Gastrocnemius medialis (tissue), 4 donors: ENCODE measurements around the gene ZNF396. TPM values are rescaled to one million over a fixed set of nuclear protein-coding genes. Genes with fewer than 3 reads are reported as not detected.

ENCODE experiments used
- ATAC-seq, 2 donors: fragments of 150-250 bp; one replicate each; pipeline ENCODE4 v1.9.1; 2016
- DNase-seq, 2 donors: peaks; one replicate each; pipeline ENCODE4 v3.0.0-alpha.2; 2019
- H3K27ac ChIP-seq, 4 donors: fragments of 200-600 bp; sonication (generic); 1 replicate in 1 of 4; 2 replicates in 3 of 4; pipeline ENCODE4 v1.5.1; 2016 to 2018; ENCODE audit warnings: mild to moderate bottlenecking in 2 of 4, moderate library complexity in 1 of 4
- H3K27me3 ChIP-seq, 3 donors: fragments of 200-600 bp; sonication (generic) in 2 of 3; 1 replicate in 1 of 3; 2 replicates in 2 of 3; pipeline versions ENCODE4 v1.5.1 to v1.6.0; 2016 to 2019; ENCODE audit warnings: mild to moderate bottlenecking in 1 of 3, moderate library complexity in 1 of 3
- H3K36me3 ChIP-seq, 2 donors: fragments of 200-600 bp; sonication (generic) in 1 of 2; one replicate each; pipeline ENCODE4 v1.5.1; 2017 to 2018
- H3K4me1 ChIP-seq, 2 donors: fragments of 200-600 bp; sonication (generic) in 1 of 2; one replicate each; pipeline ENCODE4 v1.5.1; 2016 to 2017; ENCODE audit warnings: mild to moderate bottlenecking in 2 of 2
- H3K4me3 ChIP-seq, 4 donors: fragments of 200-600 bp; sonication (generic) in 3 of 4; 1 replicate in 1 of 4; 2 replicates in 3 of 4; pipeline ENCODE4 v1.5.1; 2016 to 2019; ENCODE audit warnings: mild to moderate bottlenecking in 2 of 4
- H3K9me3 ChIP-seq, 3 donors: fragments of 200-600 bp; sonication (generic) in 2 of 3; 1 replicate in 1 of 3; 2 replicates in 2 of 3; pipeline ENCODE4 v1.5.1; 2016 to 2019
- POLR2A ChIP-seq, 2 donors: fragments of 450-650 bp; IDR thresholded peaks; one replicate each; pipeline ENCODE4 v1.6.1; 2017; ENCODE audit warnings: antibody characterized with exemption in 2 of 2, mild to moderate bottlenecking in 2 of 2, moderate library complexity in 2 of 2
- in situ Hi-C, 4 donors: fragments of 200-750 bp; cut with MboI; loops; one replicate each; pipeline versions ENCODE4 v1.15.0 to v1.8.0; 2017; ENCODE audit warnings: low sequenced_read_pairs in 4 of 4
- intact Hi-C: fragments of 100-400 bp; cut with DNase I; formaldehyde crosslinking; loops from one replicate; pipeline ENCODE4 v1.15.1; 2023; ENCODE audit warnings: low total_unique reads
- total RNA-seq, 4 donors: library from RNA; depleted of rRNA; stranded (reverse); fragments of >200 nt; gene quantifications; one replicate each; pipeline versions ENCODE4 v1.1.0 to v1.2.3, GENCODE V29; 2016
- TF ChIP-seq, protein P1 (sequence below), 5 experiments: fragments of 450-650 bp in 3 of 5; fragments of 200-600 bp in 2 of 5; sonication (generic) in 2 of 5; IDR thresholded peaks in 4 of 5; conservative IDR thresholded peaks in 1 of 5; 1 replicate in 4 of 5; 2 replicates in 1 of 5; pipeline ENCODE4 v1.5.1; 2016 to 2019; ENCODE audit warnings: antibody characterized with exemption in 5 of 5, mild to moderate bottlenecking in 3 of 5, moderate library complexity in 3 of 5

ZNF396 gene
- total RNA-seq, 4 donors from 2014 or later = 0.29 to 0.92 (median 0.63) TPM

DNA sequence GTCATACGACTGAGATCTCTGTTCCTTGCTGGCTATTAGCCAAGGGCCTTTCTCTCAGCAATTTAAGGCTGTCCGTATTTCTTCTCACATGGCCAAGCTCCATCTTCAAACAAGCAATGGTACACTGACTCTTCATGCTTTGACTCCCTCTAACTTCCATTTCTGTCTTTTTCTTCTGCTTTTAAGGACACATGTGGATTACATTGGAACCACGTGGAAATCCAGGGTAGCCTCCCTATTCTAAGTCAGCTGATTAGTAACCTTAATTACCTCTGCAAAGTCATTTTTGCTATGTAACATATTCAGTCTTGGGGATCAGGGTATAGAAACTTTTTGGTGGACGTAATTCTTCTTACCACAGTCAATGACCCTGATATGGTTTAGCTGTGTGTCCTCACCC lies 41.5 kb upstream of the ZNF396 start:
- in situ Hi-C loops (loop anchor here in 3 of 4 donors (25.0 kb wide), 2 partner anchors 244 to 544 kb away; partner anchors contain the start of gene RMP24 (in 3 of the 3)), intact Hi-C loops (no loop called here)
- no peaks in the 10 kb centered on the region for H3K36me3 ChIP-seq
- ATAC-seq (no peak), DNase-seq (no peak)
- no peaks in the 10 kb centered on the region for H3K27me3 ChIP-seq
- TF ChIP-seq POLR2A (IDR thresholded peaks at IDR 0.05) = no peak
- TF ChIP-seq, protein P1, sequence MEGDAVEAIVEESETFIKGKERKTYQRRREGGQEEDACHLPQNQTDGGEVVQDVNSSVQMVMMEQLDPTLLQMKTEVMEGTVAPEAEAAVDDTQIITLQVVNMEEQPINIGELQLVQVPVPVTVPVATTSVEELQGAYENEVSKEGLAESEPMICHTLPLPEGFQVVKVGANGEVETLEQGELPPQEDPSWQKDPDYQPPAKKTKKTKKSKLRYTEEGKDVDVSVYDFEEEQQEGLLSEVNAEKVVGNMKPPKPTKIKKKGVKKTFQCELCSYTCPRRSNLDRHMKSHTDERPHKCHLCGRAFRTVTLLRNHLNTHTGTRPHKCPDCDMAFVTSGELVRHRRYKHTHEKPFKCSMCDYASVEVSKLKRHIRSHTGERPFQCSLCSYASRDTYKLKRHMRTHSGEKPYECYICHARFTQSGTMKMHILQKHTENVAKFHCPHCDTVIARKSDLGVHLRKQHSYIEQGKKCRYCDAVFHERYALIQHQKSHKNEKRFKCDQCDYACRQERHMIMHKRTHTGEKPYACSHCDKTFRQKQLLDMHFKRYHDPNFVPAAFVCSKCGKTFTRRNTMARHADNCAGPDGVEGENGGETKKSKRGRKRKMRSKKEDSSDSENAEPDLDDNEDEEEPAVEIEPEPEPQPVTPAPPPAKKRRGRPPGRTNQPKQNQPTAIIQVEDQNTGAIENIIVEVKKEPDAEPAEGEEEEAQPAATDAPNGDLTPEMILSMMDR (IDR thresholded peaks at IDR 0.05 in 4 of 5, conservative IDR thresholded peaks at IDR 0.05 in 1 of 5) = no peak
- H3K9me3 ChIP-seq = no peaks in the 10 kb centered on the region
- no peaks in the 10 kb centered on the region for H3K4me1 ChIP-seq
- H3K27ac ChIP-seq = no peak overlapping the region
- no peak overlapping the region for H3K4me3 ChIP-seq

DNA sequence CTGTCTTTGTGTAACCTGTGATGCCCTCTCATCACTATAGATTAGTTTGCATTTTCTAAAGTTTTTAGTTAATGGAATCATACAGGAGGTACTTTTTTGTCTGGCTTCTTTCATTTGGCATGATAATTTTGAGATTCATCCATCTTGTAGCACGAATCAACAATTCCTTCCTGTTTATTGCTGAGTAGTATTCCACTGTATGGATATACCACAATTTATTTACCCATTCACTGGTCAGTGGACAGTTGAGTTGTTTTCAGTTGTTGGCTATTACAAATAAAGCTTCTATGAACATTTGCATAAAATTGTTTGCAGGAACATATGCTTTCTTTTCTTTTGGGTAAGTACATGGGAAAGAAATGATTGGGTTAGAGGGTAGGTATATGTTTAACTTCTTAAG lies 40.1 kb upstream of the ZNF396 start:
- intact Hi-C loops (no loop called here), in situ Hi-C loops (loop anchor here in 3 of 4 donors (25.0 kb wide), 2 partner anchors 245 to 545 kb away; partner anchors contain the start of gene RMP24 (in 3 of the 3))
- TF ChIP-seq POLR2A (IDR thresholded peaks at IDR 0.05) = no peak
- TF ChIP-seq, protein P1 (IDR thresholded peaks at IDR 0.05 in 4 of 5, conservative IDR thresholded peaks at IDR 0.05 in 1 of 5) = no peak
- H3K9me3 ChIP-seq = no peaks in the 10 kb centered on the region
- no peak for DNase-seq
- no peak for ATAC-seq
- H3K36me3 ChIP-seq = no peaks in the 10 kb centered on the region
- H3K4me3 ChIP-seq = no peak overlapping the region
- no peaks in the 10 kb centered on the region for H3K27me3 ChIP-seq
- H3K27ac ChIP-seq = no peak overlapping the region
- H3K4me1 ChIP-seq = no peaks in the 10 kb centered on the region

DNA sequence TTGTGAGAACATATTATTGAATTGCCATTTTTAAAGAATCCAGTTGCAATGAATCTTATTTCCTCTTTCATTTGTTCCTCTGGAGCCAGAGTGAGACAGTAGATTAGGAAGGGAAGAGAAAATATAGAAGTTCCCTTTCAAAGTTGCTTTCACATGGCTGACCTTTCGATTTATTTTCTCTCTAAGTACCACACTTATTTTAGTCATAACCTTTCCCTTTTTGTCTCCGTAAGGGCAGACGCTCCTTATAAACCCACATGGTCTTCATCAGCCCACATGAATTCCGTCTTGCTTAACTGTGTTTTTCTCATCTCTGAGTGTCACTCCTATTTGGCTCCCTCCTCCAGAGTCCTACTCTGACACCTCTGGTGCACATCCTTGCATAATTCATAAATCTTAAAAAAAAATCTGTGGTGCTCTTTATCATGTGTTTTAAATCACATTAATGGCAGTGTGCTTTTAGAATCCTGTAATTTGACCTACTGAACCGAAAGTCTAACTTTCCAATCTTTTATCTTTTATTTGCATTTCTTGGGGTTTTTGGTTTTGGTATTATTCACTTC lies 38.5 kb upstream of the ZNF396 start:
- TF ChIP-seq, protein P1 (IDR thresholded peaks at IDR 0.05 in 4 of 5, conservative IDR thresholded peaks at IDR 0.05 in 1 of 5) = no peak
- TF ChIP-seq POLR2A (IDR thresholded peaks at IDR 0.05) = no peak
- no peak for ATAC-seq
- H3K9me3 ChIP-seq = no peaks in the 10 kb centered on the region
- in situ Hi-C loops (loop anchor here in 3 of 4 donors (25.0 kb wide), 2 partner anchors 247 to 547 kb away; partner anchors contain the start of gene RMP24 (in 3 of the 3)), intact Hi-C loops (no loop called here)
- H3K4me3 ChIP-seq = no peak overlapping the region
- no peaks in the 10 kb centered on the region for H3K27me3 ChIP-seq
- H3K36me3 ChIP-seq = no peaks in the 10 kb centered on the region
- no peak for DNase-seq
- no peaks in the 10 kb centered on the region for H3K4me1 ChIP-seq
- H3K27ac ChIP-seq = no peak overlapping the region

DNA sequence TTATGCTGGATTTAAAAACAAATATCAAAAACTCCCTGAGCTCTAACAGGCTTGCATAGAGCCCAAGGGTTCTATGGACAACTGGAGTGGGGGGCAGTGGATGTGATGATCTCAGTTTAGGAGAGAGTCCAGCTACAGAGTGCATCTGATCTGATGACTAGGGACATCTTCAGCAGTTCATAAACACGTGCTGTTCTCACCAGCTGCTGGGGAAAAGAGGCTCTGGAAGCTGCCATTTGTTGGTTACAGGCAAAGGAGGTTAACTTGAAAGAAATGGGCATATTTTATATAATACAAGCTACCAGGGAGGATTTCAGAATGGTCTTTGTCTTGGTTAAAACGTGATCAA lies 36.0 kb upstream of the ZNF396 start:
- no peaks in the 10 kb centered on the region for H3K36me3 ChIP-seq
- no peak for ATAC-seq
- H3K27me3 ChIP-seq = no peaks in the 10 kb centered on the region
- TF ChIP-seq, protein P1 (IDR thresholded peaks at IDR 0.05 in 4 of 5, conservative IDR thresholded peaks at IDR 0.05 in 1 of 5) = no peak
- no peak for TF ChIP-seq POLR2A (IDR thresholded peaks at IDR 0.05)
- H3K27ac ChIP-seq = no peak overlapping the region
- in situ Hi-C loops = loop anchor here in 3 of 4 donors (25.0 kb wide), 2 partner anchors 249 to 549 kb away; partner anchors contain the start of gene RMP24 (in 3 of the 3)
- no peaks in the 10 kb centered on the region for H3K9me3 ChIP-seq
- H3K4me3 ChIP-seq = no peak overlapping the region
- intact Hi-C loops = no loop called here
- peaks cover under 1 to 1% of the 10 kb centered on the region in 2 donors for H3K4me1 ChIP-seq
- DNase-seq = no peak
